DMS153 treated with DMSO at 0.1 percent for 48 hours (cell line): Measurements from ENCODE around the gene ZBED4.

Source experiments
- DNase-seq: peaks from one replicate; lab custom pipeline; 2025; ENCODE audit not compliant: unreplicated experiment; lab: John Stamatoyannopoulos, UW

Gene ZBED4

DNA sequence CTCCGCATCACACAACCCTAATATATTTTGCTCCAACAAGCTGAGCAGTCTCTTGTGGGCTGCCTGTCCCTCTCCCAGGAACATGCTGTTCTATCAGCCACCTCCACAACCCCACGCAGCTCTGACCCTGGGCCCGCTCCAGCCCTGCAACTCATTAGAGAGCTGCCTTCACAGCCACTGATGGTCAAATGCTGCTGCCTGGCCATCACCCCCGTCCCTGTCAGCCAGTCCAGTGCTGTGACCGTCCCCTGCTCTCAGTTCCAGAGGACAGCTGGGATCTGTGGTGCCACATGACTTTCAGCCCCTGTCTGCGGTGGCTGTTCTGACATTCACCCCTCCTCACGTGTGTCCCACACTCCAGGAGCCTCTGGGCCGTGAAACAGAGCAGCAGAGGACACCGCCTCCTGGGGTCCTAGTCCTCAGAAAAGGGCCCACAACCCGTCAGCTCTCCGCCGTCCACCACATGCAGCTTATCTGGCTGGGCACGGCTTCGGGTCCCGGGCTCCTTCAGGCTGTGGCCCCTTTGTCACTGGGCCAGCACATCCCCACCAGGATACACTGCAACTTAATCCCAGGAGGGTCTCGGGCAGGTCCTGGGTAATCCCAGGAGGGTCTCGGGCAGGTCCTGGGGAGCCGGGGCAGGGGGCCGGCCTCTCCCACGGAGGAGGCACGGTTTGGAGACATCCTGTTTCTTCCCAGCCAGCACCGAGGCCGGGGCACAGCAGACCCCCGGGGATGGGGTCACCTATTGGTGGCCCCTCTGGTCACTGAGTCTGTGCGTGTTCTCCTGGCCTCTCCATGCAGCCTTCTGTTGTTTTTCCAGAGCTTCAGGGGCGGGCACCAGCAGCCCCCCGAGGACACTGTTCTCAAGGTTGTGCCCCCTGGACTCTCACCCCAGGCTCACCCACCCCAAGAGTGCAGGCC is 79.9 kb downstream of the ZBED4 start:
- no peak for DNase-seq

DNA sequence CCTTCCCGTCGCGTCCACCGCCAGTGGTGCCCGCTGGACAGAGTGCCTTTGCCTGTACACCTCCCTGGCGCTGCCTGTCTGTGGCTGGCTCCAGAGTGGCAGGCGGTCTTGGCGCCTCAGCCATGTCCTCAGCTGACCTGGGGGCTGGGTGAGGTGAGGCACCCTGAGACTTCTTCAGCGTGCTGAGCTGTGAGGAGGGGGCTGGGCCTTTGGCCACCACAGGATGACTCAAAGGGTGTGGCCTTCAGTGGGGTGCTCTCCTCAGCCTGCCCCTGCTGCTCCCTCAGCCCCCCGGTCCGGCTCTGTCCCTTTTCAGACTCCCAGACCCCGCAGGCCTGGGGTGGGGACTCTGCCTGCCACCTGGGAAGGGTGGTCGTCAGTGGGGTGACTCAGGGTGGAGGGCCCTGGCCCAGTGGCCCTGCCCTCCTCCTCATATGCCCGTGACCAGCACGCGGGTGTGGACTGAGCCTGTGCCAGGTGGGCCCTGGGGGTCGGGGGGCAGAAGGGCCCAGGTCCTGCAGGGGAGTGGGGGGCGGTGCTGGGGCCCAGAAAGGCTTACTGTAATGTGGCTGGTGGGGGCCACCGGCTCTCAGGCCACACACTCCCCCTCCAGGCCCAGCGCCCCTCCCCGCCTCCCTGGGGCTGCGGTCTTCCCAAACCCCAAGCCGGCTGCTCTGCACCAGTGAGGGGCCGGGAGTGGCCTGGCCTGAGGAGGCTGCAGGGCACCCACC is 80.7 kb downstream of the ZBED4 start:
- no peak for DNase-seq

DNA sequence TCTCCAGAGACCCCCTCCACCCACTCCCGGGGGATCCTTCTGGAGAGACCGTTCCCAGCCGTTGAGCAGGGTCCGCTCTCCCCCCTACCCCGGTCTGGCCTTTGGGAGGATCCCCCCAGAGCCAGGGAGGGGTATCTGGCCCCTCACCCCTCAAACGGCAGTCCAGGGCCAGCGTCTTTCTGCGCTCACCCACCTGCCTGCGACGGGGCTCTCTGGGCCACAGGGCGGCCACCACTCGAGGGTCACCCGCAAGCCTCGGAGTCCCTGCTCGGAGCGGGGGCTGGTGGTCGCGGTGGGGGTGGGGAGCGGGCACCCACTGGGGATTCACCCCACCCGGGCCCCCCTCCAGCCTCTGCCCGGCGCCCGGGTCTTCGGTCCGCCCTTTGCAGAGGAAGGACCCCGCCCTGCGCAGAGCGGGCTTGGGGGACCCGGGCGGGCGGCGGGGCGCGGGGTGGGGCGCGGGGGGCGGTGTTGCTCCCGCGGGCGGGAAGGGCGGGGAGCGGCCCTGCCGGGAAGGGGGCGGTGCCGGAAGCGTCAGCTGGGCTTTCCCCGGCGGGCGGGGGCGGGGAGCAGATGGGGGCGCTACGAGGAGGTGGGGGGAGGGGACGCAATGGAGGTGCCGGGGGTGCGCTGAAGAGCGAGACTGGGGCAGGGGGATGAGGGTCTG is 81.4 kb downstream of the ZBED4 start:
- no peak for DNase-seq

DNA sequence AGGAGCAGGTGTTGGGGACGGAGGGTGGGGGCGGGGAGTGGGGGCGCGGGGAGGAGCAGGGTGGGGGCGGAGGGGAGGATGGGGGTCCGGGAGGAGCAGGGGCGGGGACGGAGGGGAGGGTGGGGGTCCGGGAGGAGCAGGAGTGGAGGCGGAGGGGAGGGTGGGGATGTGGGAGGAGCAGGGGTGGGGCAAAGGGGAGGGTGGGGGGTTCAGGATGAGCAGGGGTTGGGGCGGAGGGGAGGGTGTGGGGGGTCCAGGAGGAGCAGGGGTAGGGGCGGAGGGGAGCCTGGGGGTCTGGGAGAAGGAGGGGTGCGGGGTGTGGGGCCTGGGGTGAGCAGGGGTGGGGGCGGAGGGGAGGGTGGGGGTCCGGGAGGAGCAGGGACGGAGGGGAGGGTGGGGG is 81.9 kb downstream of the ZBED4 start:
- DNase-seq = no peak

DNA sequence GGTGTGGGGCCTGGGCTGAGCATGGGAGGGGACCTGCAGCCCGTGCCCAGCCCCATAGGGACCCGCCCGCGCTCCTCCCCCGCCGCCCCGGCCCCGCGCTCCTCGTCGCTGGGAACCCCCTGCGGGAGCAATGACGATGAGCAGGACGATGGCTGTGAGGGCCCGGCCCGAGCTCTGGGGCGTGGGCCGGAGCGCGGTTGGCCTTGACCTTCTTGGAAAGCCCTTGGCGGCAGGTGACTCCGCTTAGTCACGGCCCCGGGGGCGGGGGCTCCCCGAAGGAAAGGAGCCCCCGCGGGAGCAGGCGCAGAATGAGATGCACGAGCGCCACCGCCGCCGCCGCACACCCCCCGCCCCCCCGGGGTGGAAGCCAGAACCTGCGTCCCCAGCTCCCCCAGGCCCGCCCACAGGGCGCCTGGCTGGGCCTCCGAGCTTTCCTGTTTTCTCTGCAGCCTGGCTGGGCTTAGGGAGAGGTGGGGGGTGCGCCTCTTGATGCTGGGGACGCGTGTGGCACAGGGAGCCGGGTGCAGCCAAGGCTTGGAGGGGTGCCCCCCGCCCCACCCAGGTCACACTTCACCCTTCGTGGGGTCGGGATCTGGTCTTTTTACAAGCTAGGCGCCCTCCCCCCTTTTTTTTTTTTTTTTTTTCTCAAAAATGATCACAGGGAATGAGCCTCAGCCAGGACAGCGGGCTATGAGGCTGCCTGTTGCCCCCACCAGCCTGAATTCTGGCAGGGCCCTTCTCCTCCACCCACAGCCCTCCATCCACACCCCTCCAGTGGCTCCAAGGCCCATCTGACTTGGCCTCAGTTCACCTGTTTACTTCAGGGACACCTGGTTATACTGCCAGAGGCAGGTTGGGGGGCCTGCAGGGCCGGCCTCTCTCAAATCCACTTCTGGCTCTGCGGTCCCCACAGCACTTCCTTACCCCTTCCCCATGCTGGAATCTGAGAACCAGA is 82.7 kb downstream of the ZBED4 start:
- DNase-seq = peak; percentile 72

DNA sequence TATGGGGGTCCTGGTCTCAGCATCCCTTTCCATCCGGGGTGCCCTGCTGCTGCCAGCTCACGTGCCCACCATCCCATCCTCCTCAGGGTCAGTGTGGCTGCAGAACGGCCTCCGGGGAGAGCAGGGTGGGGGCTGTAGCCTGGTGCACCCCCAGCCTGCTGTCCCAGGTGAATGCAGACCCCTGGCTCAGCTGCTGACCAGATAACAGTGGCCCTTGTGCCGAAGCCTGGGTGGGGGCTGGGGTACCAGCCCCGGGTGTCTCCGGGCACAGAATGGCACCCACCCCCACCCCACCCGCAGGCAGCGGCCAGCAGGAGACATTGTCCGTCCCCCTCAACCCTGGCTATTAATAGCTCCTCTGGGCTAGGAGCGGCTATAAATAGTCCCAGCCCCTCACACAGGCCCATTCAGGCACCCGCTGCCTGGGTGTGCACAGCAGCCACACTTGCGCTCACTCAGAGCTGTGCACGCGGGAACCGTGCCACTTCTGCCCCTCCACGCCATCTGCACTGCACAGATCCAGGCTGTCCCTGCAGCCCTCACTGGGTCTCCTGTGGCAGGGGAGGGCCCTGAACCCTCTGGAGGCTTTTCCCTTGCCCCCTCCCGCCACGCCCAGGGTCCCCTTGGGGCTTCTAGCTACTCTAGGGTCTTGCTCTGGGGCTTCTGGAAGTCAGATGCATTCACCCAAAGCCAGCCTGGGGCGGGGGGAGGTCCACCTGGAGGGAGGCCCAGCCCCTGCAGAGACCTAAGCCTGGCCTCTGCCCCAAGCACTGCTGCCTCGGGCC is 83.5 kb downstream of the ZBED4 start:
- DNase-seq = no peak

DNA sequence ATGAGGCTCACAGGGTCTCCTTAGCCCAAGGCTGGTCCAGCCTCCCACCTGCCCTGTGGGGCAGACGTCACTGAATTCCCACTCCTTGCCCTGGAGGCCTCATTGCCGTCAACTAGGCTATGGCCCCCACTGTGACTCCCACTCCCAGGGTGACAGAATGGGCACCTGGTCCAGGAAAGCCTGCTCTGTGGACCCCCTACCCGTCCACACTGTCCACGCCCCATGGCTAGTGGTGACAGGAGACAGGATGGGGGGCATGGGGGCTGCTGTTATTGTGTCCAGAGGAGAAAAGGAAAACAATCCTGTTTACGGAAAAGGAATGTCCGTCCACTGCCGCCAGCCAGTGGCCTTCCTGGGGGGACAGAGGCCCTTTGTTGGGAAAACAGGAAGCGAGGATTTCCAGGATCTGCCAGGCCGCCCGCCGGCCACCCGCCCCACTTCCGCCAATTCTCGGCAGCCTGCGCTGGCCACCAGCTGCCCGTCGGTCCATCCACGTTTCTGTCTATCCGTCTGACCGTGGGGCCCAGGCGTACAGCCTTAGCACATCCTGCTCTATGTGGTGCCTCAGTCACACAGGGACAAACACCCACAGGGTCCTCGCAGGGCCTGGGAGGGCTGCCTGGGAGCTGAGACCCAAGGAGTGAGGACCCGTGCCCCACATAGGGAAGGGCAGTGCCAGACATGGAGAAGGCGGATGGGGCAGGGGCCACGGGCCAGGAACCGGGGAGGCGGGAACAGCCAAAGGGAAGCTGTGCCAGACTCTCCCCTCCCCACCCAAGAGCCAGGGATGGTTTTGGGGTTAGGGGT is 84.3 kb downstream of the ZBED4 start:
- DNase-seq = no peak

DNA sequence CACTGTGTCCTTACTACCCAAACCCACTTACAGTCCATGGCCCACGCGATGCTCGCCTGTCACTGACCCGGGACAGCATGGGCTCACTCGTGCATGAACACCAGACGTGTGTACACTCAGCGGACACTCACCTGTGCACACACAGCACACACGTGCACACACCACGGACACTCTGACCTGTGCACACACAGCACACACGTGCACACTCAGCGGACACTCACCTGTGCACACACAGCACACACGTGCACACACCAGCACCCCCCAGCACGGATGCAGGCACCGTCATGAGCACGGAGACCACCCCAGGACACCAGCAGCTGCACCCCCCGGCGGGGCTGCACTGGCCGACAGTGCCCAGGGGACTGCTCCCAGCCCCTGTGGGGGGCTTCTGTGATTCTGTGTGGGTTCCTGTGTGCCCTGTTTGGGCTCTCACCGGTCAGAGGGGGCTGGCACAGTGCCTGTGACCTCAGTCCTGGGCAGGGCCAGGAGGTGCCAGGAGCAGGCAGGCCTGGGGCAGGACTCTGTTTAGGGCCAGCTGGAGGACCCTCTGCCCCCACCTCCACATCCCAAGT is 85.0 kb downstream of the ZBED4 start:
- DNase-seq = no peak
